SK-N-SH (cell line): ENCODE data around the gene PRADC1. TPM values are rescaled to one million over a fixed set of nuclear protein-coding genes. Genes with fewer than 3 reads are reported as not detected.

Experiments used
- CTCF ChIA-PET: fragments of 300-600, 350-600 bp; formaldehyde crosslinking; extraction: SDS; loops from one replicate; lab custom pipeline; 2021; lab: Yijun Ruan, JAX
- POLR2A ChIA-PET: fragments of 350-600 bp; sonication (Branson Sonifier 250); formaldehyde crosslinking; extraction: SDS; loops from one replicate; lab custom pipeline; 2020; ENCODE audit warnings: antibody characterized with exemption, inconsistent platforms; lab: Yijun Ruan, JAX
- DNase-seq: peaks from one replicate; pipeline ENCODE4 v3.0.0; 2012
- H2AFZ ChIP-seq: fragments of 200-600 bp; sonication (generic); 2 replicates; pipeline ENCODE4 v1.8.1; 2016; ENCODE audit warnings: antibody characterized with exemption, mild to moderate bottlenecking, low read depth
- H3F3A ChIP-seq: fragments of 200-600 bp; sonication (generic); replicated peaks from 2 replicates; pipeline ENCODE3; 2016; ENCODE audit warnings: antibody characterized with exemption, mild to moderate bottlenecking; ENCODE audit not compliant: insufficient read depth
- H3K27ac ChIP-seq, 2 experiments: fragments of 200-500 bp in 1 of 2; fragments of 200-600 bp in 1 of 2; sonication (Bioruptor generic) in 1 of 2; sonication (generic), shearing (Covaris generic) in 1 of 2; 2 replicates each; pipeline versions ENCODE4 v1.5.1 to v1.6.1; 2014 to 2016; ENCODE audit warnings: low read depth in 2 of 2, inconsistent platforms in 1 of 2, low read length in 1 of 2, mild to moderate bottlenecking in 1 of 2, mixed read lengths in 1 of 2
- H3K27me3 ChIP-seq: fragments of 200-600 bp; sonication (generic), shearing (Covaris generic); 2 replicates; pipeline ENCODE4 v1.6.1; 2016; ENCODE audit warnings: mixed run types; ENCODE audit not compliant: insufficient read depth
- H3K36me3 ChIP-seq, 2 experiments: fragments of 200-500 bp in 1 of 2; fragments of 200-600 bp in 1 of 2; sonication (Bioruptor generic) in 1 of 2; sonication (generic) in 1 of 2; replicated peaks in 1 of 2; 2 replicates each; pipeline versions ENCODE3 to v1.5.1; 2014 to 2016; ENCODE audit warnings: low read length in 1 of 2, mild to moderate bottlenecking in 1 of 2; ENCODE audit not compliant: insufficient read depth in 2 of 2, control insufficient read depth in 1 of 2
- H3K4me1 ChIP-seq, 2 experiments: fragments of 200-500 bp in 1 of 2; fragments of 200-600 bp in 1 of 2; sonication (Bioruptor generic) in 1 of 2; sonication (generic), shearing (Covaris generic) in 1 of 2; 2 replicates each; pipeline versions ENCODE4 v1.5.1 to v1.6.1; 2014 to 2016; ENCODE audit warnings: low read depth in 1 of 2, low read length in 1 of 2, mixed run types in 1 of 2; ENCODE audit not compliant: insufficient read depth in 2 of 2, control insufficient read depth in 1 of 2
- H3K4me2 ChIP-seq: fragments of 200-600 bp; sonication (generic), shearing (Covaris generic); 2 replicates; pipeline ENCODE4 v1.6.1; 2017; ENCODE audit warnings: mixed run types
- H3K4me3 ChIP-seq, 2 experiments: fragments of 200-500 bp in 1 of 2; fragments of 200-600 bp in 1 of 2; sonication (Bioruptor generic) in 1 of 2; sonication (generic), shearing (Covaris generic) in 1 of 2; 2 replicates each; pipeline versions ENCODE4 v1.5.1 to v1.8.1; 2014 to 2016; ENCODE audit warnings: low read depth in 2 of 2, inconsistent platforms in 1 of 2, low read length in 1 of 2, mild to moderate bottlenecking in 1 of 2, mixed read lengths in 1 of 2, moderate library complexity in 1 of 2
- H3K79me2 ChIP-seq: fragments of 200-600 bp; sonication (generic); 2 replicates; pipeline ENCODE4 v1.8.1; 2017; ENCODE audit warnings: mild to moderate bottlenecking; ENCODE audit not compliant: insufficient read depth
- H3K9ac ChIP-seq: fragments of 200-600 bp; sonication (generic); 2 replicates; pipeline ENCODE4 v1.6.1; 2017; ENCODE audit warnings: mixed run types
- H3K9me2 ChIP-seq: fragments of 200-600 bp; sonication (generic); 2 replicates; pipeline ENCODE4 v1.6.1; 2017; ENCODE audit warnings: mixed run types
- H3K9me3 ChIP-seq: fragments of 200-600 bp; sonication (generic); 2 replicates; pipeline ENCODE4 v1.6.1; 2017; ENCODE audit warnings: mixed run types, mild to moderate bottlenecking, moderate library complexity
- H4K20me1 ChIP-seq: fragments of 200-600 bp; sonication (generic); 2 replicates; pipeline ENCODE4 v1.6.1; 2017; ENCODE audit warnings: mild to moderate bottlenecking, mixed run types; ENCODE audit not compliant: insufficient read depth
- EP300 ChIP-seq, 2 experiments: IDR thresholded peaks; 2 replicates each; pipeline versions ENCODE4 v1.4.0 to v1.6.1; 2012; ENCODE audit warnings: borderline replicate concordance in 1 of 2, low read depth in 1 of 2, low read length in 1 of 2
- FOSL2 ChIP-seq: IDR thresholded peaks from 2 replicates; pipeline ENCODE4 v1.4.0; 2012; ENCODE audit warnings: low read depth, mild to moderate bottlenecking, moderate library complexity, borderline replicate concordance
- FOXJ3 ChIP-seq: sonication (generic); formaldehyde crosslinking; IDR thresholded peaks from 2 replicates; pipeline ENCODE4 v1.5.1; 2020; ENCODE audit warnings: mild to moderate bottlenecking, missing genetic modification reagents
- GABPA ChIP-seq: IDR thresholded peaks from 2 replicates; pipeline ENCODE4 v1.4.0; 2012; ENCODE audit warnings: low read depth, mild to moderate bottlenecking
- GATA2 ChIP-seq: sonication (generic); formaldehyde crosslinking; IDR thresholded peaks from 2 replicates; pipeline ENCODE4 v1.5.0; 2020; ENCODE audit warnings: mild to moderate bottlenecking, missing genetic modification reagents
- IRF3 ChIP-seq: fragments of 150-350 bp; IDR thresholded peaks from 2 replicates; pipeline ENCODE4 v1.6.1; 2016; ENCODE audit warnings: mild to moderate bottlenecking, low read depth, low read length
- NFIC ChIP-seq: IDR thresholded peaks from 2 replicates; pipeline ENCODE4 v1.4.0; 2012; ENCODE audit warnings: borderline replicate concordance
- PBX3 ChIP-seq: IDR thresholded peaks from 2 replicates; pipeline ENCODE4; 2012
- SMC3 ChIP-seq: IDR thresholded peaks from 2 replicates; pipeline ENCODE4 v1.6.1; 2012; ENCODE audit warnings: low read depth, low read length, improper control_type of control experiment
- TAF1 ChIP-seq: IDR thresholded peaks from 2 replicates; pipeline ENCODE4 v1.6.1; 2012; ENCODE audit warnings: low read depth, mild to moderate bottlenecking, low read length, moderate library complexity, borderline replicate concordance
- TCF12 ChIP-seq: IDR thresholded peaks from 2 replicates; pipeline ENCODE4 v1.4.0; 2012
- ZBTB33 ChIP-seq: IDR thresholded peaks from 2 replicates; pipeline ENCODE4 v1.4.0; 2012; ENCODE audit warnings: low read depth, borderline replicate concordance
- WGBS: methylation state at CpG from one replicate; pipeline ENCODE4 v1.1.6; 2017; ENCODE audit warnings: low lambda C conversion rate; 5-methylcytosine and 5-hydroxymethylcytosine counted together
- polyA plus RNA-seq, 3 experiments: library from polyadenylated mRNA; depleted of rRNA; stranded (reverse); fragments of >200 nt; gene quantifications; 2 replicates each; pipeline ENCODE4 v1.2.3, GENCODE V29; 2012

Gene PRADC1
- polyA plus RNA-seq, 1 of the 3 experiments (the other 2 are of a cell fraction): 8.5 TPM

- ChIA-PET POLR2A (no interaction called here), CTCF (no interaction called here)
- Histone ChIP-seq H3K27ac (no peak overlapping the region), H3K27me3 (no peaks in the 10 kb centered on the region), H3K9ac (no peak overlapping the region), H3K4me3 (no peak overlapping the region), H3K79me2 (no peaks in the 10 kb centered on the region), H3F3A (no peaks in the 10 kb centered on the region), H3K4me1 (no peaks in the 10 kb centered on the region; a peak in 1 of 4 replicates), H3K4me2 (no peak overlapping the region), H4K20me1 (no peaks in the 10 kb centered on the region), H3K36me3 (no peaks in the 10 kb centered on the region), H3K9me2 (no peaks in the 10 kb centered on the region), H3K9me3 (no peaks in the 10 kb centered on the region), H2AFZ (no peak overlapping the region)
- TF ChIP-seq ZBTB33: no peak
- no peak for TF ChIP-seq TAF1
- no peak for TF ChIP-seq SMC3
- no peak for TF ChIP-seq NFIC
- TF ChIP-seq TCF12: no peak
- TF ChIP-seq EP300 (IDR thresholded peaks at IDR 0.05; ENCODE audit: borderline replicate concordance in 1 of 2, low read depth in 1 of 2, low read length in 1 of 2): no peak
- no peak for TF ChIP-seq FOSL2
- no peak for TF ChIP-seq GABPA
- TF ChIP-seq FOXJ3: no peak
- no peak for TF ChIP-seq PBX3
- no peak for TF ChIP-seq GATA2 (CRISPR knock-in tag)
- no peak for TF ChIP-seq IRF3
- DNase-seq: no peak
- WGBS: 78% methylated on average over 19 of the region's 22 CpGs
These were observed 36.8 kb upstream of the PRADC1 start for GRCh38 chr2:73269686-73270465.
